Smooth muscle cell (in vitro differentiated cells): ENCODE results near the gene SLC6A8. TPM values are rescaled to one million over a fixed set of nuclear protein-coding genes. Genes with fewer than 3 reads are reported as not detected.
A peak's percentile ranks its signal among the peaks of the same experiment; 100 is the strongest.

ENCODE experiments used
- DNase-seq: peaks from one replicate; lab custom pipeline; 2025; ENCODE audit not compliant: unreplicated experiment; lab: John Stamatoyannopoulos, UW
- H2AFZ ChIP-seq: fragments of 200-600 bp; sonication (generic); 2 replicates; pipeline ENCODE4 v1.6.0; 2016; ENCODE audit warnings: antibody characterized with exemption, low read depth, mild to moderate bottlenecking
- H3F3A ChIP-seq: fragments of 200-600 bp; sonication (generic); 2 replicates; pipeline ENCODE4 v1.6.0; 2017; ENCODE audit warnings: antibody characterized with exemption, low read depth
- H3K27ac ChIP-seq: fragments of 200-600 bp; sonication (generic); 2 replicates; pipeline ENCODE4 v1.5.1; 2016; ENCODE audit warnings: low read depth, mild to moderate bottlenecking
- H3K27me3 ChIP-seq: fragments of 200-600 bp; sonication (generic); 2 replicates; pipeline ENCODE4 v1.6.1; 2016; ENCODE audit warnings: low read depth, mild to moderate bottlenecking
- H3K36me3 ChIP-seq: fragments of 200-600 bp; sonication (generic); 2 replicates; pipeline ENCODE4 v1.5.1; 2016; ENCODE audit warnings: low read depth
- H3K4me1 ChIP-seq: fragments of 200-600 bp; sonication (generic); 2 replicates; pipeline ENCODE4 v1.5.1; 2016; ENCODE audit warnings: low read depth
- H3K4me2 ChIP-seq: fragments of 200-600 bp; sonication (generic); 2 replicates; pipeline ENCODE4 v1.6.0; 2016; ENCODE audit warnings: mild to moderate bottlenecking
- H3K4me3 ChIP-seq: fragments of 200-600 bp; sonication (generic); 2 replicates; pipeline ENCODE4 v1.5.1; 2016; ENCODE audit warnings: mild to moderate bottlenecking
- H3K79me2 ChIP-seq: fragments of 200-600 bp; sonication (generic); 2 replicates; pipeline ENCODE4 v1.6.0; 2016; ENCODE audit warnings: low read depth, mild to moderate bottlenecking
- H3K9ac ChIP-seq: fragments of 200-600 bp; sonication (generic); 2 replicates; pipeline ENCODE4 v1.6.0; 2016; ENCODE audit warnings: low read depth
- H3K9me3 ChIP-seq: fragments of 200-600 bp; sonication (generic); replicated peaks from 2 replicates; pipeline ENCODE4 v1.5.1; 2016; ENCODE audit warnings: low read depth
- H4K20me1 ChIP-seq: fragments of 200-600 bp; sonication (generic); 2 replicates; pipeline ENCODE4 v1.6.0; 2016; ENCODE audit warnings: low read depth
- CTCF ChIP-seq: fragments of 200-600 bp; sonication (generic); IDR thresholded peaks from 2 replicates; pipeline ENCODE4 v1.5.1; 2017; ENCODE audit warnings: borderline replicate concordance, mild to moderate bottlenecking, antibody characterized with exemption; ENCODE audit not compliant: insufficient read depth, poor library complexity, severe bottlenecking
- WGBS: methylation state at CpG from one replicate; pipeline ENCODE4 v1.1.7; 2016; ENCODE audit warnings: low lambda C conversion rate; 5-methylcytosine and 5-hydroxymethylcytosine counted together
- polyA plus RNA-seq: library from polyadenylated mRNA; unstranded; fragments of >200 nt; fragmentation: Nextera tagmentation; extraction: Ambion mirVana; gene quantifications from 2 replicates; pipeline ENCODE4 v1.2.1, GENCODE V29; 2016
- total RNA-seq: library from RNA; depleted of rRNA; stranded (reverse); fragments of >200 nt; gene quantifications from 2 replicates; pipeline ENCODE4 v1.2.3, GENCODE V29; 2014

The SLC6A8 gene
- total and polyA plus RNA-seq, 2 experiments from 2014 or later: 45.2 to 98.1 TPM

GRCh38 chrX:153685156-153685536, 2.6 kb upstream of the SLC6A8 start:
- no peak overlapping the region for H3K27ac ChIP-seq
- no peak for DNase-seq
- no peak overlapping the region for H3K9ac ChIP-seq
- H4K20me1 ChIP-seq: peaks cover 9% of the 10 kb centered on the region
- no peaks in the 10 kb centered on the region for H3K4me1 ChIP-seq
- H3K4me3 ChIP-seq: no peak overlapping the region
- TF ChIP-seq CTCF: no peak
- H3K9me3 ChIP-seq: no peaks in the 10 kb centered on the region
- no peaks in the 10 kb centered on the region for H3K27me3 ChIP-seq
- no peaks in the 10 kb centered on the region for H3F3A ChIP-seq
- H3K36me3 ChIP-seq: no peaks in the 10 kb centered on the region
- WGBS: 52% methylated on average over 16 of the region's 21 CpGs
- no peaks in the 10 kb centered on the region for H3K79me2 ChIP-seq
- peak overlapping the region; percentile 74 for H3K4me2 ChIP-seq
- no peak overlapping the region for H2AFZ ChIP-seq

- H3K4me3 ChIP-seq: no peak overlapping the region
- no peaks in the 10 kb centered on the region for H3F3A ChIP-seq
- H3K27me3 ChIP-seq: no peaks in the 10 kb centered on the region
- H3K4me1 ChIP-seq: no peaks in the 10 kb centered on the region
- no peaks in the 10 kb centered on the region for H3K36me3 ChIP-seq
- no peaks in the 10 kb centered on the region for H3K79me2 ChIP-seq
- TF ChIP-seq CTCF: no peak
- H4K20me1 ChIP-seq: peaks cover 16% of the 10 kb centered on the region
- peak overlapping the region; percentile 37 for H3K27ac ChIP-seq
- H2AFZ ChIP-seq: no peak overlapping the region
- no peak overlapping the region for H3K9ac ChIP-seq
- DNase-seq: no peak
- peak overlapping the region; percentile 74 for H3K4me2 ChIP-seq
- no peaks in the 10 kb centered on the region for H3K9me3 ChIP-seq
- WGBS: 56% methylated on average over 23 of the region's 24 CpGs
These were observed 1.7 kb upstream of the SLC6A8 start for GRCh38 chrX:153685751-153686696.

- WGBS: 50% methylated on average over 9 of the region's 9 CpGs
- H3K27ac ChIP-seq: peak overlapping the region; percentile 37
These were observed 1.0 kb upstream of the SLC6A8 start for GRCh38 chrX:153686711-153687110.

More at GRCh38 chrX:153686711-153687110, 1.0 kb upstream of the SLC6A8 start:
- Histone ChIP-seq H3K4me2 (peak overlapping the region; percentile 74), H3K79me2 (no peaks in the 10 kb centered on the region), H3K4me1 (no peaks in the 10 kb centered on the region), H3K36me3 (no peaks in the 10 kb centered on the region), H3K4me3 (no peak overlapping the region), H3F3A (no peaks in the 10 kb centered on the region), H2AFZ (no peak overlapping the region), H3K9me3 (no peaks in the 10 kb centered on the region), H3K27me3 (no peaks in the 10 kb centered on the region), H4K20me1 (peaks cover 21% of the 10 kb centered on the region), H3K9ac (no peak overlapping the region)
- DNase-seq: no peak
- TF ChIP-seq CTCF: no peak
